Kidney epithelial cell (primary cell): ENCODE data around the gene POLRMT. TPM values are rescaled to one million over a fixed set of nuclear protein-coding genes. Genes with fewer than 3 reads are reported as not detected.

Source experiments
- DNase-seq: peaks from one replicate; pipeline ENCODE4 v3.0.0-alpha.2; 2010; ENCODE audit warnings: low read depth
- H3K27me3 ChIP-seq: 2 replicates; pipeline ENCODE4 v1.6.0; 2011; ENCODE audit warnings: low read length; ENCODE audit not compliant: control insufficient read depth, insufficient read depth
- H3K36me3 ChIP-seq: 2 replicates; pipeline ENCODE4 v1.5.1; 2011; ENCODE audit warnings: low read length; ENCODE audit not compliant: control insufficient read depth, insufficient read depth
- H3K4me3 ChIP-seq: 2 replicates; pipeline ENCODE4 v1.5.1; 2011; ENCODE audit warnings: low read depth, mild to moderate bottlenecking, control low read depth, low read length
- total RNA-seq: library from RNA; depleted of rRNA; stranded (reverse); fragments of >200 nt; gene quantifications from 2 replicates; pipeline ENCODE4 v1.2.3, GENCODE V29; 2015
- TF ChIP-seq, protein P1 (sequence below): IDR thresholded peaks from 2 replicates; pipeline ENCODE4 v1.5.1; 2011; ENCODE audit warnings: mild to moderate bottlenecking, moderate library complexity, low read length, control low read depth, inconsistent platforms; ENCODE audit not compliant: insufficient read depth, poor library complexity, severe bottlenecking

POLRMT gene
- total RNA-seq, 1 donor from 2014 or later = 47.6 TPM

DNA sequence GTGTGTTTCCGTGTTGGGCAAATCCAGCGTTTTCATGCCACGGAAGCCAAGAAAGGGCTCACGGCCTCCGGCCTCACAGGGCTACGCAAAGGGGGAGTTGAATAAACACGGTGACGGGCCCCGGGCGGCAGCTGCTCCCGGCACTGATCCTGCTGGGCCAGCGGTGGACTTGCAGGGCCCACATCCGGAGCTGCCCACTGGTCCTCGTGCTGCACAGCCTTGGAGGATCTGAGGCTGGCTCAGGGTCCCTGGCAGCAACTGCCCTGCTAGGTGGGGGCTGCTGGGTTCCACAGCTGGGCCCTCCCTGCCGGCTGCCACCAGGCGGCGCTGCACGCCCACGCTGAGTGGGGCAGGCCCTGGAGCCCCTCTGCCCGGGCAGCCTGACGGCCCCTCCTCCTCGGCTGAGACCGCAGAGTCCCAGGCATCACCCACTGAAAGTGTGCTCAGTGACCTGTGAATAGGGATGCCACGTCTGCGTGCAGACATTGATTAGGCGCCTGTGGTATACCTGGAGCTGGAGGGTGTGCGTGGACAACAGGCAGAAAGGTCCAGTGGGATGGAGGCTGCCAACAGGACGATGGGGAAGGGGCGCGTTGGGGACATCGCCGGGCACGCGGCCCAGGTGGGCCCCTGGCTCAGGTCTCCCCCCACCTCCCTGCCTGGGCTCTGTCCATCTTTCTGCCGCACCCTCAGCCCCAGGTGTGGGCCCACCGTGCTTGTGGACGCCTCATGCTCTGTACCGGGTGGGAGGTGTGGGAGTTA lies 48.9 kb downstream of the POLRMT start:
- peaks cover 16% of the 10 kb centered on the region for H3K27me3 ChIP-seq
- peaks cover 5% of the 10 kb centered on the region for H3K36me3 ChIP-seq
- DNase-seq = no peak
- TF ChIP-seq, protein P1, sequence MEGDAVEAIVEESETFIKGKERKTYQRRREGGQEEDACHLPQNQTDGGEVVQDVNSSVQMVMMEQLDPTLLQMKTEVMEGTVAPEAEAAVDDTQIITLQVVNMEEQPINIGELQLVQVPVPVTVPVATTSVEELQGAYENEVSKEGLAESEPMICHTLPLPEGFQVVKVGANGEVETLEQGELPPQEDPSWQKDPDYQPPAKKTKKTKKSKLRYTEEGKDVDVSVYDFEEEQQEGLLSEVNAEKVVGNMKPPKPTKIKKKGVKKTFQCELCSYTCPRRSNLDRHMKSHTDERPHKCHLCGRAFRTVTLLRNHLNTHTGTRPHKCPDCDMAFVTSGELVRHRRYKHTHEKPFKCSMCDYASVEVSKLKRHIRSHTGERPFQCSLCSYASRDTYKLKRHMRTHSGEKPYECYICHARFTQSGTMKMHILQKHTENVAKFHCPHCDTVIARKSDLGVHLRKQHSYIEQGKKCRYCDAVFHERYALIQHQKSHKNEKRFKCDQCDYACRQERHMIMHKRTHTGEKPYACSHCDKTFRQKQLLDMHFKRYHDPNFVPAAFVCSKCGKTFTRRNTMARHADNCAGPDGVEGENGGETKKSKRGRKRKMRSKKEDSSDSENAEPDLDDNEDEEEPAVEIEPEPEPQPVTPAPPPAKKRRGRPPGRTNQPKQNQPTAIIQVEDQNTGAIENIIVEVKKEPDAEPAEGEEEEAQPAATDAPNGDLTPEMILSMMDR = peak; percentile 91
- no peak overlapping the region for H3K4me3 ChIP-seq

DNA sequence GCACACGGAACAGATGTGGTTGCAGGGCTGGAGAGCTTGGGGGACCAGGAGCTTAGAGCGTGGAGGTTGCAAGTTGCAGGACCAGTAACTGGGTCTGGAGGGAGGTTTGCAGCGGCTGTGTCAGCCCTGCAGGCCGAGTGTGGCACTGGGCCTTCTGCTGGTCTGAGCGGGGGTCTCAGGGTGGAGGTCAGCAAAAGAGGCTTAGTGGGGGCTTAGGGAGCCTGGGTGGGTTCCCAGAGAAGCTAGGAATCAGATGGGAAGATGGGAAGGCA lies 49.4 kb downstream of the POLRMT start:
- Histone ChIP-seq H3K36me3 (peaks cover 5% of the 10 kb centered on the region), H3K27me3 (peaks cover 11% of the 10 kb centered on the region), H3K4me3 (no peak overlapping the region)
- TF ChIP-seq, protein P1 = no peak
- no peak for DNase-seq

DNA sequence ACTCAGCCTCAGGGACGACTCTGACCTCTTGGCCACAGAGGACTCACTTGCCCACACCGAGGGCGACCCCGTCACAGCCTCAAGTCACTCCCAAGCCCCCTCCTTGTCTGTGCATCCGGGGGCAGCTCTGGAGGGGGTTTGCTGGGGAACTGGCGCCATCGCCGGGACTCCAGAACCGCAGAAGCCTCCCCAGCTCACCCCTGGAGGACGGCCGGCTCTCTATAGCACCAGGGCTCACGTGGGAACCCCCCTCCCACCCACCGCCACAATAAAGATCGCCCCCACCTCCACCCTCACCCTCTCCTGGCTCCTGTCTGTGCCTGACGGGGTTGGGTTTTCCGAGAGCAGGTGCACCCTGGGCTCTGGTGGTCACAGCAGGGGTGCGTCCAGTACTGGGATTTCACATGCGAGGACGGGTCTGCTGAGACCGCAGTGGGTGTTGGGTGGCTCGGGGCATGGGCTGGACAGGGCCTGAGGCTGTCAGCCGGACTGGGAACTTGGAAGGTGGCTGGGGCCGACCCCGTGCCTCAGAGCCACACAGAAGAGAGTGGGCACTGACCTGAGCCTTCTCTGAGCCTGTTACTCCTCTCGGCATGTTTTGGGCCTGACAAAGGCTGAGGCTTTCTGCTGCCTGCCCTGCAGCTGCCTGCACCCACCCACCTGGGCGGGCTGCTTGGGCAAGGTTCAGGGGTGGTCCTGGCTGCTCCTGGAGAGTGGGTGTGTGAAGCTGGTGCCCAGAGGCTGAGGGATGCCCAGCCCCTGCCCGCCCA lies 50.0 kb downstream of the POLRMT start:
- DNase-seq = no peak

DNA sequence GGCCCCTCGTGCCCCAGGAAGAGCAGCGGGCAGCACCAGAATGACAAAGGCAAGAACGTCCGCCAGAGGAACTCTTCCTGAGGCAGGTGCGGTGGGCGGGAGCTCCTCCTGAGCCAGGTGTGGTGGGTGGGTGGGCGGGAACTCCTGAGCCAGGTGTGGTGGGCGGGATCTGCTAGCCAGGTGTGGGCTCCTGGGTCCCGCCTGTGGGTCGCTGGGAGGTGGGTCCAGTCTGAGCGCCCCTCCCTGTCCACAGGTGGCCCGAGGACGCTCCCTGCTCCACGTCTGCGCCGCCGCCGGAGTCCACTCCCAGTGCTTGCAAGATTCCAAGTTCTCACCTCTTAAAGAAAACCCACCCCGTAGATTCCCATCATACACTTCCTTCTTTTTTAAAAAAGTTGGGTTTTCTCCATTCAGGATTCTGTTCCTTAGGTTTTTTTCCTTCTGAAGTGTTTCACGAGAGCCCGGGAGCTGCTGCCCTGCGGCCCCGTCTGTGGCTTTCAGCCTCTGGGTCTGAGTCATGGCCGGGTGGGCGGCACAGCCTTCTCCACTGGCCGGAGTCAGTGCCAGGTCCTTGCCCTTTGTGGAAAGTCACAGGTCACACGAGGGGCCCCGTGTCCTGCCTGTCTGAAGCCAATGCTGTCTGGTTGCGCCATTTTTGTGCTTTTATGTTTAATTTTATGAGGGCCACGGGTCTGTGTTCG lies 50.7 kb downstream of the POLRMT start:
- Histone ChIP-seq H3K36me3 (peaks cover 5% of the 10 kb centered on the region), H3K4me3 (no peak overlapping the region), H3K27me3 (no peaks in the 10 kb centered on the region)
- DNase-seq = no peak
- TF ChIP-seq, protein P1 = no peak

More for the DNA sequence above, 50.0 kb downstream of the POLRMT start:
- TF ChIP-seq, protein P1 = no peak
- Histone ChIP-seq H3K36me3 (peaks cover 5% of the 10 kb centered on the region), H3K4me3 (no peak overlapping the region), H3K27me3 (peaks cover 6% of the 10 kb centered on the region)

DNA sequence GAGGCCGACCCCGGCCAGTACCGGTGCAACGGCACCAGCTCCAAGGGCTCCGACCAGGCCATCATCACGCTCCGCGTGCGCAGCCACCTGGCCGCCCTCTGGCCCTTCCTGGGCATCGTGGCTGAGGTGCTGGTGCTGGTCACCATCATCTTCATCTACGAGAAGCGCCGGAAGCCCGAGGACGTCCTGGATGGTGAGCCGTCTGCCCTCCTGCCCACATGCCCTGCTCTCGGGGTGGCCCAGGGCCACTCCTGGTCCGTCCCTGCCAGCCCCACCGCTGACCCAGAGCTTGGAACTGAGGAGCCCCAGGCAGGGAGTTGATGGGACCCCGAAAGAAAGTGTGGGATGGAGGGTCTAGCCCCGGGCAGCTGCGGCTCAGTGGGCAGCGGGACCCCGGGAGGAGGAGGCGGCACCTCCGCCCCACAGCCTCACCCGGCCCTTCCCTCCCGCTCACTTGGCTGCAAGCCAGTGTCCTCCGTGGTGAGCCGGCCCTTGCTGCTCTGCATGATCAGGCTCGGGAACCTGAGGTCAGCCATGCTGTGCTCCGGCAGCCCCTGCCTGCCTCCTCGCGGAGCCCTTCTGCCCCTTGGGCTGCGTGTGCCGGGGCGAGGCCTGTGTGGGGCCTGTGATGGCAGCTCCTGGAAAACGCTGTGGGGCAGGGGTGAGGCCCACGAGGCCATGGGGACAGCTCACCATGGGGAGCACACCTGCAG lies 51.8 kb downstream of the POLRMT start:
- TF ChIP-seq, protein P1 = no peak
- Histone ChIP-seq H3K36me3 (peaks cover 6% of the 10 kb centered on the region), H3K27me3 (no peaks in the 10 kb centered on the region), H3K4me3 (no peak overlapping the region)
- no peak for DNase-seq
